ENCODE data around the gene CCDC112.
"Not testable (repeated sequence)": the region's sequence is repeated elsewhere in the genome, so short reads cannot be mapped to it uniquely, and the experiment has no call there.

The CCDC112 gene

GRCh38 chr5:115260248-115260647 is 36.2 kb downstream of the CCDC112 start:
- no peak for DNase-seq

DNA sequence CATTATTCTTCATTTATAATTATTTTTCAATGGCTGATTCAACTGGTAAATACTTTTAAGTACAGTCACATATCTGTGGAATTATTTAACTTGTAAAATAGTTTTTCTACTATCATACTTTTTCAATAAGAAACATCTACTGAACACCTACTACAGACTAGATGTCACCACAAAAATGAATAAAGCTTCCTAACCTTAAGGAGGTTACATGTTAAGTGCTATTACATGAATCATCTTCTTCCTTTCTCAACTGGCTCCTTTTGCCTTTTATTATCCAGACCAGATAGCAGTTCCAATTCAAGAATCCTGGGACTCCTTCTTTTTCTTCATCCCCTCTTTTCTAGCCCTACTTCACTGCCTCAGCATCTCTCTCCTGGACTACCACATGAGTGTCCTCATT is 38.5 kb downstream of the CCDC112 start:
- no peak for DNase-seq

DNA sequence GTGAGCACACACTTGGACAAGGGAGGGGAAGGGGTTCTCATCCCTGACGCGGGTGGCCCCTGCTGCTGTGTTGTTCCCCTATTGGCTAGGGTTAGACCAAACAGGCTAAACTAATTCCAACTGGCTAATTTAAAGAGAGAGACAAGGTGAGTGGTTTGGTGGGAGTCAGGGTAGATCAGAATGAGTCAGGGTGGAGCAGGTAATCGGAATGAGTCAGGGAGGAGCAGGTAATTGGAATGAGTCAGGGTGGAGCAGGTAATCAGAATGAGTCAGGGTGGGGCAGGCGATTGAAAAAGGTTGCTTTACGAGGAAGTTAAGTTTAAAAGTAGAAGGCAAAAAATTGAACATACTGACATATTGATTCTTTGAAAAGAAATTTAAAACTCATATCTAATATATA is 47.1 kb downstream of the CCDC112 start:
- DNase-seq: not testable (repeated sequence)

GRCh38 chr5:115246361-115246991 is 50.0 kb downstream of the CCDC112 start:
- peak; percentile 30 for DNase-seq

- no peak for DNase-seq
Measured at GRCh38 chr5:115243412-115243811, 53.0 kb downstream of the CCDC112 start.

- no peak for DNase-seq
Measured at GRCh38 chr5:115241881-115242642, 54.4 kb downstream of the CCDC112 start.

- DNase-seq: no peak
Measured at GRCh38 chr5:115237066-115237465, 59.4 kb downstream of the CCDC112 start.

GRCh38 chr5:115236599-115236998 is 59.9 kb downstream of the CCDC112 start:
- no peak for DNase-seq

GRCh38 chr5:115231598-115231997 is 64.9 kb downstream of the CCDC112 start:
- DNase-seq: no peak

GRCh38 chr5:115229606-115230005 is 66.8 kb downstream of the CCDC112 start:
- DNase-seq: no peak

DNA sequence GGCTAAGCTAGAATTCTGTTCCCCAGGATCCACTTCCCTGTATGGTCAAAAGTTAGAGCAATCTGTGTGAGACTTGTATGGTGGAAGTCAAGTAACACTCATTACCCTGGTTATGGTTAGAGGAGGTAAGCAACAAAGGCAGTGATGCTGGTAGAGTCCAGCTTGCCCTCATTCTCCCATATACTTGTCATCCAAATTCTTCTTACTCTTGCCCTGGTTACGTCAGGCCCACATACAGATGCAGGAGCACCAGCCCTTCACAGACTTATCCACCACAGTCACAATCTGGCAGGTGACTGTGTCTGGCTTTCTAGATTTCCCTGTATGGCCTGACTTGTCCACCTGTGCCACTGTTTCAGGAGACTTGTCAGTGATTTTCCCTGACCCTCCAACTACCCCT is 69.2 kb downstream of the CCDC112 start:
- DNase-seq: no peak
